Measurements from ENCODE around the gene BCDIN3D.

The BCDIN3D gene

DNA sequence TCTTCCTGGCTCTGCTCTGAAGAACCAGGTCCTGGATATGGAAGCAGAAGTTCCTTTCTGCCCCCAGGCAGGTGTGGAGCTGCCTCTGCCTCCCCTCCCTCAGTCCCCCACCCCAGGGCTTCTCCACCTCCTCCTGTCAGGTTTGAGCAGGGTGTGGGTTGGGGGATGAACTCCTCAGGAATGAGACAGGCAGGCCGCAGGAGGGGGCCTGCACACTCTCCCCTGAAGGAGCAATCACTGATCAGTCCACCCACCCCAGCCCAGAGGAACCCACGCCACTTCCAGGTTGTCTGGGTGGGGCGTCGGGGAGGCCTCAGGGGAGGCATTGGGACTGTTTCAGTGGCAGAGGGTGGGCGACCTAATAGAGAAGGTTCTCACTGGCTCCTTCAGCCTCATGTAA lies 34.2 kb upstream of the BCDIN3D start:
- Histone ChIP-seq H3K27me3 (ENCODE audit: insufficient read depth, poor library complexity, severe bottlenecking) (no peaks in the 10 kb centered on the region), H3K36me3 (ENCODE audit: low read depth) (no peaks in the 10 kb centered on the region), H3K4me1 (ENCODE audit: insufficient read depth, poor library complexity, severe bottlenecking) (no peaks in the 10 kb centered on the region), H3K27ac (ENCODE audit: poor library complexity, severe bottlenecking) (no peak overlapping the region), H3K4me3 (ENCODE audit: severe bottlenecking) (no peak overlapping the region), H3K9me3 (ENCODE audit: severe bottlenecking) (no peaks in the 10 kb centered on the region)
- DNase-seq (ENCODE audit: low spot score), result no peak
- ATAC-seq (ENCODE audit: low read depth), result no peak
- TF ChIP-seq, protein P1, sequence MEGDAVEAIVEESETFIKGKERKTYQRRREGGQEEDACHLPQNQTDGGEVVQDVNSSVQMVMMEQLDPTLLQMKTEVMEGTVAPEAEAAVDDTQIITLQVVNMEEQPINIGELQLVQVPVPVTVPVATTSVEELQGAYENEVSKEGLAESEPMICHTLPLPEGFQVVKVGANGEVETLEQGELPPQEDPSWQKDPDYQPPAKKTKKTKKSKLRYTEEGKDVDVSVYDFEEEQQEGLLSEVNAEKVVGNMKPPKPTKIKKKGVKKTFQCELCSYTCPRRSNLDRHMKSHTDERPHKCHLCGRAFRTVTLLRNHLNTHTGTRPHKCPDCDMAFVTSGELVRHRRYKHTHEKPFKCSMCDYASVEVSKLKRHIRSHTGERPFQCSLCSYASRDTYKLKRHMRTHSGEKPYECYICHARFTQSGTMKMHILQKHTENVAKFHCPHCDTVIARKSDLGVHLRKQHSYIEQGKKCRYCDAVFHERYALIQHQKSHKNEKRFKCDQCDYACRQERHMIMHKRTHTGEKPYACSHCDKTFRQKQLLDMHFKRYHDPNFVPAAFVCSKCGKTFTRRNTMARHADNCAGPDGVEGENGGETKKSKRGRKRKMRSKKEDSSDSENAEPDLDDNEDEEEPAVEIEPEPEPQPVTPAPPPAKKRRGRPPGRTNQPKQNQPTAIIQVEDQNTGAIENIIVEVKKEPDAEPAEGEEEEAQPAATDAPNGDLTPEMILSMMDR (IDR thresholded peaks at IDR 0.05; ENCODE audit: poor library complexity, severe bottlenecking), result no peak

DNA sequence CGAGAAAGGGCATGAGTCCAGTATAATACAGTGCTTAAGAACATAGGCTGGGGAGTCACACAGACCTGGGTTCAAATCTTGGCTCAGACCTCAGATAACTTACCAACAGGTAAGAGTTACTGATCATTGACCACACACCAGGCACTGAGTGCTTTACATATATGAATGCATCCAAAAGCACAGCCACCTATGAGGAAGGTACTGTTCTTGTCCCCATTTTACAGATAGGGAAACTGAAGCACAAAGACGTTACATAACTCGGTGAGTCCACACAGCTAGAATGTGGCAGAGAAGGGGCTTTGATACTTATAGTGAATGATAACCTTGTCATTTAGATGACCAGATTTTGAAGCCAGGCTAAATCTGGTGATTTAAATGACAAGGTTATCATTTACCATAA lies 33.2 kb upstream of the BCDIN3D start:
- no peaks in the 10 kb centered on the region for H3K9me3 ChIP-seq (ENCODE audit: severe bottlenecking)
- no peaks in the 10 kb centered on the region for H3K4me1 ChIP-seq (ENCODE audit: insufficient read depth, poor library complexity, severe bottlenecking)
- ATAC-seq (ENCODE audit: low read depth) (no peak), DNase-seq (ENCODE audit: low spot score) (no peak)
- H3K27me3 ChIP-seq (ENCODE audit: insufficient read depth, poor library complexity, severe bottlenecking), result no peaks in the 10 kb centered on the region
- no peak overlapping the region for H3K4me3 ChIP-seq (ENCODE audit: severe bottlenecking)
- no peak overlapping the region for H3K27ac ChIP-seq (ENCODE audit: poor library complexity, severe bottlenecking)
- TF ChIP-seq, protein P1 (IDR thresholded peaks at IDR 0.05; ENCODE audit: poor library complexity, severe bottlenecking), result no peak
- H3K36me3 ChIP-seq (ENCODE audit: low read depth), result no peaks in the 10 kb centered on the region

DNA sequence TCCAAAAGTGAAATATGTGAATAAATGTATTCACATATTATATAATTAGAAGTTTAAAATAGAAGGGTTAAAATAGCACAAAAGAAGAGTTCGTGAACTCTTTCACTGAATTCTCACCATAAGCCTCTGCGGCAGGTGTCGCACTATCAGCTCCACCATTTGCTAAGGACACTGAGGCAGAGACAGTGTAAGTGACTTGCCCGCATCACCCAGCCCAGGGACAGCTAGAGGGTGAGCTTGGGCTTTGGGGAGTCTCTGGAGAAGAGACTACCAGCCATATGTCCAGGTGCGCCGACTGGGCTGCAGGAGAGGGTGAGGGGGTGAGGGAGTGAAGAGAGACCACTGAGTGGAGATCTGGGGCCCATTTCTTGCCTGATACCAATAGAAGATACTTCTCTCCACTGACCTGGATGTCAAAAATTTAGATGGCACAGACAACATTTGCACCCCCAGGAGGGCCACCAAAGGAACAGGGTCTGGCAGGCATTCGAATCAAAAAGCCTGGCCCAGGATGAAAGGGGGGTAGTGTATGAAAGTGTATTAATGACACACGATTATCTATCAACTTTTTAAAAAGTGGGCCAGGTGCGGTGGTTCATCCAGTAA lies 32.3 kb upstream of the BCDIN3D start:
- Histone ChIP-seq H3K36me3 (ENCODE audit: low read depth) (no peaks in the 10 kb centered on the region), H3K27me3 (ENCODE audit: insufficient read depth, poor library complexity, severe bottlenecking) (no peaks in the 10 kb centered on the region), H3K4me3 (ENCODE audit: severe bottlenecking) (no peak overlapping the region), H3K4me1 (ENCODE audit: insufficient read depth, poor library complexity, severe bottlenecking) (no peaks in the 10 kb centered on the region), H3K27ac (ENCODE audit: poor library complexity, severe bottlenecking) (no peak overlapping the region), H3K9me3 (ENCODE audit: severe bottlenecking) (no peaks in the 10 kb centered on the region)
- no peak for ATAC-seq (ENCODE audit: low read depth)
- DNase-seq (ENCODE audit: low spot score), result no peak
- TF ChIP-seq, protein P1 (IDR thresholded peaks at IDR 0.05; ENCODE audit: poor library complexity, severe bottlenecking), result no peak

DNA sequence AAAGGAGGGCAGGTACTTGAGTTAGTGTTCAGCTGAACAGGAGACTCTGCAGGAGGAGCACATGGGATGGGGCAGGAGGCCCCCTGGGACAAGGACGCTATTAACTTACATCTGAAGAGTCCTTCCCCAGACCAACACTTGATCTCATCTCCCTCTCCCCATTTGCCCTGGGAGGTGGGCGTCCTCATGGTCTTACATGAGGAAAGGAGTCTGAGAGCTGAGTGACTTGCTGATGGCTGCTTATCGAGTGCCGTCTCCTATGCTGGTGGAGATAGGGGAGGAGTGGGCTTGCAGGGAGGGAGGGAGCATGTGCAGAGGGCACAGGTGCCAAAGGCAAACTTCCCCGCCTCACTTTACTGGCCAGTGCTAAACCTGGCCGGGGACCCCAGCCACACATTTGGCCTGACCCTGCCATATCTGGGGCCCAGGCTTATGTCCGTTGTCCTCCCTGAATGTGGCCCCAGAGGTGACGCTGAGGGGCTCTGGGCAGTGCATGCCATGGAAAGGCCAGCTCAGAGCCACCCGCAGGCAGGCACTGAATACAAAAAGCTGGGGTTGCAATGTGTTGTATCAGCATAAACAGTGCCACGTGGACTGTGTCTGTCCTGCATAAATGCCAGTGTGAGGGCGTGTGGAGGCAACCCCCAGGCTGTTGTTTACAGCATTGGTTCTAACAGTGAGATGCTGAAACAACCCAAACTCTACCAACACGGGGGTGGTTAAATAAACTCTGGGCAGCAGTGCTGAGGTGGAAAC lies 31.4 kb upstream of the BCDIN3D start:
- no peaks in the 10 kb centered on the region for H3K4me1 ChIP-seq (ENCODE audit: insufficient read depth, poor library complexity, severe bottlenecking)
- DNase-seq (ENCODE audit: low spot score), result no peak
- no peak for ATAC-seq (ENCODE audit: low read depth)
- no peaks in the 10 kb centered on the region for H3K36me3 ChIP-seq (ENCODE audit: low read depth)
- TF ChIP-seq, protein P1 (IDR thresholded peaks at IDR 0.05; ENCODE audit: poor library complexity, severe bottlenecking), result no peak
- H3K4me3 ChIP-seq (ENCODE audit: severe bottlenecking), result no peak overlapping the region
- H3K27ac ChIP-seq (ENCODE audit: poor library complexity, severe bottlenecking), result no peak overlapping the region
- H3K9me3 ChIP-seq (ENCODE audit: severe bottlenecking), result no peaks in the 10 kb centered on the region
- no peaks in the 10 kb centered on the region for H3K27me3 ChIP-seq (ENCODE audit: insufficient read depth, poor library complexity, severe bottlenecking)

DNA sequence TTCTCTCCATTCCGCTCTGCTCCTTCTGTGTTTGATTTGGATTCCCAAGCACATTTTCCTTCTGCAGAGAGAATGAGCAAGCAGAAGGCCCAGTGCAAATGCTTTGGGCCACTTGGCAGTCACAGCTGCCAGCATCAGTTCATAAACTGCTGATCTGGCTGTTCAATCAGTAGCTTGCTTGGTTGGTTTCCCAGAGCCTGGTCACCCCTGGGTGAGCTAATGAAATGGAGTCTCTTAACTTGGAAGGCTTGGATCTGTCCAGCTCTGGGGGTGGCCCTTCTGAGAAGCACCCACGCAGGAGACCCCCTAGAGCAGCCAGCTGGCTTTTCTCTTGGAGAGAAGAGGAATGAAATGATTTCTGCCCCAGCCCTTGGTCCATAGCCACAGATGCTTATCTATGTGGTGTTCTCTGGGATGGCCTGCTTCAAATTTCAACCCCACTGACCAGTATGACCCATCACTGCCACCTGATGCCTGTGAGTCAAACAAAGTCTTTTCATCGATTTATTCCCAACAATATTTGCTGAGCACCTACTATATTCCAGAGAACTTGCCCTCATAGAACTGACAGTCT lies 30.5 kb upstream of the BCDIN3D start:
- TF ChIP-seq, protein P1 (IDR thresholded peaks at IDR 0.05; ENCODE audit: poor library complexity, severe bottlenecking), result no peak
- no peak for ATAC-seq (ENCODE audit: low read depth)
- Histone ChIP-seq H3K27ac (ENCODE audit: poor library complexity, severe bottlenecking) (no peak overlapping the region), H3K9me3 (ENCODE audit: severe bottlenecking) (no peaks in the 10 kb centered on the region), H3K27me3 (ENCODE audit: insufficient read depth, poor library complexity, severe bottlenecking) (no peaks in the 10 kb centered on the region), H3K4me3 (ENCODE audit: severe bottlenecking) (no peak overlapping the region), H3K4me1 (ENCODE audit: insufficient read depth, poor library complexity, severe bottlenecking) (no peaks in the 10 kb centered on the region), H3K36me3 (ENCODE audit: low read depth) (no peaks in the 10 kb centered on the region)
- DNase-seq (ENCODE audit: low spot score), result no peak
